ENCODE results near the gene CCSER1.

CCSER1 gene

GRCh38 chr4:90799895-90800294, 672.7 kb downstream of the CCSER1 start:
- Histone ChIP-seq H4K91ac (ENCODE audit: low read depth, low read length) (no peak overlapping the region), H3K14ac (ENCODE audit: low read length) (no peak overlapping the region), H3K4ac (ENCODE audit: low read depth, low read length) (no peak overlapping the region), H3K27me3 (ENCODE audit: insufficient read depth, low read length) (no peaks in the 10 kb centered on the region), H3K4me2 (ENCODE audit: low read length) (no peak overlapping the region), H4K8ac (ENCODE audit: low read depth, low read length) (no peak overlapping the region), H3K27ac (ENCODE audit: low read depth, low read length) (no peak overlapping the region), H2BK12ac (ENCODE audit: low read length) (no peak overlapping the region), H3K36me3 (ENCODE audit: control insufficient read depth in 1 of 2, insufficient read depth in 2 of 2, low read length in 2 of 2) (no peaks in the 10 kb centered on the region), H2BK5ac (ENCODE audit: low read depth, low read length, poor library complexity) (no peak overlapping the region), H3K18ac (ENCODE audit: low read length) (no peak overlapping the region), H3K23ac (ENCODE audit: low read length) (no peak overlapping the region), H2BK120ac (ENCODE audit: insufficient read depth, low read length, poor library complexity) (no peak overlapping the region), H3K4me3 (ENCODE audit: low read depth, low read length) (no peak overlapping the region), H2AFZ (ENCODE audit: insufficient read depth, low read length, poor library complexity) (no peak overlapping the region), H3K79me2 (ENCODE audit: control insufficient read depth, insufficient read depth, low read length, poor library complexity) (no peaks in the 10 kb centered on the region), H3K4me1 (ENCODE audit: control insufficient read depth in 1 of 2, insufficient read depth in 2 of 2, low read length in 2 of 2) (no peaks in the 10 kb centered on the region), H3K79me1 (ENCODE audit: low read length) (no peaks in the 10 kb centered on the region), H3K9ac (ENCODE audit: low read length) (no peak overlapping the region), H3K9me3 (ENCODE audit: insufficient read depth, low read depth, low read length) (no peaks in the 10 kb centered on the region), H2AK5ac (ENCODE audit: low read length) (no peak overlapping the region), H4K12ac (ENCODE audit: low read depth, low read length) (no peak overlapping the region)
- no CpG with 5 or more reads among the region's 4 CpGs for WGBS (ENCODE audit: extremely low coverage, insufficient coverage, insufficient read length)
- DNase-seq = no peak

- no peak overlapping the region for H4K8ac ChIP-seq (ENCODE audit: low read depth, low read length)
- no peak overlapping the region for H2AK5ac ChIP-seq (ENCODE audit: low read length)
- no peaks in the 10 kb centered on the region for H3K4me1 ChIP-seq (ENCODE audit: control insufficient read depth in 1 of 2, insufficient read depth in 2 of 2, low read length in 2 of 2)
- no peak overlapping the region for H4K91ac ChIP-seq (ENCODE audit: low read depth, low read length)
- no peak overlapping the region for H2BK5ac ChIP-seq (ENCODE audit: low read depth, low read length, poor library complexity)
- no peaks in the 10 kb centered on the region for H3K27me3 ChIP-seq (ENCODE audit: insufficient read depth, low read length)
- H3K4ac ChIP-seq (ENCODE audit: low read depth, low read length) = no peak overlapping the region
- no peak overlapping the region for H4K12ac ChIP-seq (ENCODE audit: low read depth, low read length)
- no peaks in the 10 kb centered on the region for H3K79me2 ChIP-seq (ENCODE audit: control insufficient read depth, insufficient read depth, low read length, poor library complexity)
- H2BK12ac ChIP-seq (ENCODE audit: low read length) = no peak overlapping the region
- H2BK120ac ChIP-seq (ENCODE audit: insufficient read depth, low read length, poor library complexity) = no peak overlapping the region
- H3K36me3 ChIP-seq (ENCODE audit: control insufficient read depth in 1 of 2, insufficient read depth in 2 of 2, low read length in 2 of 2) = no peaks in the 10 kb centered on the region
- H3K23ac ChIP-seq (ENCODE audit: low read length) = no peak overlapping the region
- H3K18ac ChIP-seq (ENCODE audit: low read length) = no peak overlapping the region
- no peak overlapping the region for H3K4me2 ChIP-seq (ENCODE audit: low read length)
- WGBS (ENCODE audit: extremely low coverage, insufficient coverage, insufficient read length) = no CpG with 5 or more reads among the region's 4 CpGs
- H3K27ac ChIP-seq (ENCODE audit: low read depth, low read length) = no peak overlapping the region
- H3K9ac ChIP-seq (ENCODE audit: low read length) = no peak overlapping the region
- no peak overlapping the region for H3K14ac ChIP-seq (ENCODE audit: low read length)
- no peak overlapping the region for H3K4me3 ChIP-seq (ENCODE audit: low read depth, low read length)
- H3K79me1 ChIP-seq (ENCODE audit: low read length) = no peaks in the 10 kb centered on the region
- DNase-seq = no peak
- peaks cover 6% of the 10 kb centered on the region for H3K9me3 ChIP-seq (ENCODE audit: insufficient read depth, low read depth, low read length)
- H2AFZ ChIP-seq (ENCODE audit: insufficient read depth, low read length, poor library complexity) = no peak overlapping the region
These were observed 688.4 kb downstream of the CCSER1 start for GRCh38 chr4:90815569-90815968.

GRCh38 chr4:90816754-90817153, 689.6 kb downstream of the CCSER1 start:
- whole genome bisulfite sequencing (ENCODE audit: extremely low coverage, insufficient coverage, insufficient read length) = no CpG with 5 or more reads among the region's 2 CpGs
- Histone ChIP-seq H2AK5ac (ENCODE audit: low read length) (no peak overlapping the region), H3K4me1 (ENCODE audit: control insufficient read depth in 1 of 2, insufficient read depth in 2 of 2, low read length in 2 of 2) (no peaks in the 10 kb centered on the region), H4K12ac (ENCODE audit: low read depth, low read length) (no peak overlapping the region), H4K91ac (ENCODE audit: low read depth, low read length) (no peak overlapping the region), H3K18ac (ENCODE audit: low read length) (no peak overlapping the region), H2BK120ac (ENCODE audit: insufficient read depth, low read length, poor library complexity) (no peak overlapping the region), H3K27me3 (ENCODE audit: insufficient read depth, low read length) (no peaks in the 10 kb centered on the region), H3K4me3 (ENCODE audit: low read depth, low read length) (no peak overlapping the region), H3K4me2 (ENCODE audit: low read length) (no peak overlapping the region), H2AFZ (ENCODE audit: insufficient read depth, low read length, poor library complexity) (no peak overlapping the region), H4K8ac (ENCODE audit: low read depth, low read length) (no peak overlapping the region), H3K9me3 (ENCODE audit: insufficient read depth, low read depth, low read length) (peaks cover 6% of the 10 kb centered on the region), H2BK12ac (ENCODE audit: low read length) (no peak overlapping the region), H3K4ac (ENCODE audit: low read depth, low read length) (no peak overlapping the region), H3K14ac (ENCODE audit: low read length) (no peak overlapping the region), H3K23ac (ENCODE audit: low read length) (no peak overlapping the region), H3K27ac (ENCODE audit: low read depth, low read length) (no peak overlapping the region), H3K79me2 (ENCODE audit: control insufficient read depth, insufficient read depth, low read length, poor library complexity) (no peaks in the 10 kb centered on the region), H3K9ac (ENCODE audit: low read length) (no peak overlapping the region), H2BK5ac (ENCODE audit: low read depth, low read length, poor library complexity) (no peak overlapping the region), H3K36me3 (ENCODE audit: control insufficient read depth in 1 of 2, insufficient read depth in 2 of 2, low read length in 2 of 2) (no peaks in the 10 kb centered on the region), H3K79me1 (ENCODE audit: low read length) (no peaks in the 10 kb centered on the region)
- DNase-seq = no peak

- Histone ChIP-seq H3K9me3 (ENCODE audit: insufficient read depth, low read depth, low read length) (no peaks in the 10 kb centered on the region), H3K79me2 (ENCODE audit: control insufficient read depth, insufficient read depth, low read length, poor library complexity) (no peaks in the 10 kb centered on the region), H3K79me1 (ENCODE audit: low read length) (no peaks in the 10 kb centered on the region), H2BK12ac (ENCODE audit: low read length) (no peak overlapping the region), H3K4me3 (ENCODE audit: low read depth, low read length) (no peak overlapping the region), H3K27me3 (ENCODE audit: insufficient read depth, low read length) (no peaks in the 10 kb centered on the region), H3K27ac (ENCODE audit: low read depth, low read length) (no peak overlapping the region), H2BK120ac (ENCODE audit: insufficient read depth, low read length, poor library complexity) (no peak overlapping the region), H3K9ac (ENCODE audit: low read length) (no peak overlapping the region), H2BK5ac (ENCODE audit: low read depth, low read length, poor library complexity) (no peak overlapping the region), H3K4ac (ENCODE audit: low read depth, low read length) (no peak overlapping the region), H4K12ac (ENCODE audit: low read depth, low read length) (no peak overlapping the region), H3K4me1 (ENCODE audit: control insufficient read depth in 1 of 2, insufficient read depth in 2 of 2, low read length in 2 of 2) (no peaks in the 10 kb centered on the region), H4K91ac (ENCODE audit: low read depth, low read length) (no peak overlapping the region), H4K8ac (ENCODE audit: low read depth, low read length) (no peak overlapping the region), H3K36me3 (ENCODE audit: control insufficient read depth in 1 of 2, insufficient read depth in 2 of 2, low read length in 2 of 2) (no peaks in the 10 kb centered on the region), H2AK5ac (ENCODE audit: low read length) (no peak overlapping the region), H2AFZ (ENCODE audit: insufficient read depth, low read length, poor library complexity) (no peak overlapping the region), H3K4me2 (ENCODE audit: low read length) (no peak overlapping the region), H3K18ac (ENCODE audit: low read length) (no peak overlapping the region), H3K14ac (ENCODE audit: low read length) (no peak overlapping the region), H3K23ac (ENCODE audit: low read length) (no peak overlapping the region)
- WGBS (ENCODE audit: extremely low coverage, insufficient coverage, insufficient read length) = no CpG with 5 or more reads among the region's 2 CpGs
- peak in 1 of 2 donors; percentile 15 for DNase-seq
These were observed 697.3 kb downstream of the CCSER1 start for GRCh38 chr4:90824266-90825150.

Data from trophoblast cell (in vitro differentiated cells and primary cell).